ENCODE measurements around the gene PXK.

PXK gene

DNA sequence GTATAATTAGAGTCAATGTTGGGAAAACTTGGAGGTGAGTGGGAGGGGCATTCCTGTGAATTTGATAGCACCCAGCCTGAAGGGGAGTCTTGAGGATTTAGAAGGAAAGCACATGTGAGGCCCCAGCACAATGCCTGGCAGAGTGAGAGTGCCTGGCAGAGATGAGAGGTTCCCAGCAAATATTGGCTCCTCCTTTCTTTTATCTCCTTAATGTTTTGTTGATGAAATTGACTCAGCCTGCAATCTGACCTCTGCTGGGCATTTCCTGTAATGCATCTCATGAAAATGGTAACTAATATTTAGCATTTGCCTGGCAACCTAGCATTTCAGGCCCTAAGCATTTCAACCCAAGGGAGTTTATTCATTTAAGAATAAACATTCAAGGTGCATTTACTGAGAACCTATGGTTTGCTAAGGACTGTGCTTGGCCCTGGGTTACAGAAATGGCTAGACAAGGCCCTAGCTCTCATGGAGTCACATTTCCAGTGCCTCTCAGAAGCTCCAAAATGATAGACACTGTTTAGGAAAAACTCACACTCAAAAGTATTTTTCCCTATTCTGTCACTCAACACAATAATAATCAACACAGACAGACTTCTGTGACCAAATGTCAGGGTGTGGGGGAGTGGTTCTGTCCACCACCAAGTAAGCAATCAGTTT is 82.0 kb downstream of the PXK start:
- DNase-seq (ENCODE audit: low read depth): no peak
- no peak overlapping the region for H3K4me3 ChIP-seq (ENCODE audit: low read depth, low read length)
- TF ChIP-seq, protein P1, sequence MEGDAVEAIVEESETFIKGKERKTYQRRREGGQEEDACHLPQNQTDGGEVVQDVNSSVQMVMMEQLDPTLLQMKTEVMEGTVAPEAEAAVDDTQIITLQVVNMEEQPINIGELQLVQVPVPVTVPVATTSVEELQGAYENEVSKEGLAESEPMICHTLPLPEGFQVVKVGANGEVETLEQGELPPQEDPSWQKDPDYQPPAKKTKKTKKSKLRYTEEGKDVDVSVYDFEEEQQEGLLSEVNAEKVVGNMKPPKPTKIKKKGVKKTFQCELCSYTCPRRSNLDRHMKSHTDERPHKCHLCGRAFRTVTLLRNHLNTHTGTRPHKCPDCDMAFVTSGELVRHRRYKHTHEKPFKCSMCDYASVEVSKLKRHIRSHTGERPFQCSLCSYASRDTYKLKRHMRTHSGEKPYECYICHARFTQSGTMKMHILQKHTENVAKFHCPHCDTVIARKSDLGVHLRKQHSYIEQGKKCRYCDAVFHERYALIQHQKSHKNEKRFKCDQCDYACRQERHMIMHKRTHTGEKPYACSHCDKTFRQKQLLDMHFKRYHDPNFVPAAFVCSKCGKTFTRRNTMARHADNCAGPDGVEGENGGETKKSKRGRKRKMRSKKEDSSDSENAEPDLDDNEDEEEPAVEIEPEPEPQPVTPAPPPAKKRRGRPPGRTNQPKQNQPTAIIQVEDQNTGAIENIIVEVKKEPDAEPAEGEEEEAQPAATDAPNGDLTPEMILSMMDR (IDR thresholded peaks at IDR 0.05; ENCODE audit: low read depth, low read length, missing control alignments): peak; percentile 66

DNA sequence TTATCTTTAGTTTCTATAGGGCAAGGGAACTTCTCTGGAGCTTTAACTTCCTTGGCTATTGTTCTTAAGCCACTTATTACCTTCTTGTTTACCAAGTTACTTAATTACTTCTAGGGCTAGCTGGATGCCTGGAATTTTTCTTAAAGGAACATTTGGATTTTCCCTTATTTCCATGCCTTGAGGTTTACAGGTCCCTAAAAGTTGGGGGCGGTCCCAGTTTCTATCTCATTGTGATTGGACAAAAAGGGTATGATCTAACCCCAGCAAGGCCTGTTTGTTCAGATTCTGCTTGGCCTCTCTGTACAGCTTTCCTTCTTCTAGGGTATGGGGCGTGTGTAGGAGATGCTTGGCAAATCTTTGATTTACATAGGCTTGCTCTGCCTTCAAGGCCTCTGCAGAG is 83.5 kb downstream of the PXK start:
- TF ChIP-seq, protein P1 (IDR thresholded peaks at IDR 0.05; ENCODE audit: low read depth, low read length, missing control alignments): no peak
- H3K4me3 ChIP-seq (ENCODE audit: low read depth, low read length): no peak overlapping the region
- DNase-seq (ENCODE audit: low read depth): no peak

DNA sequence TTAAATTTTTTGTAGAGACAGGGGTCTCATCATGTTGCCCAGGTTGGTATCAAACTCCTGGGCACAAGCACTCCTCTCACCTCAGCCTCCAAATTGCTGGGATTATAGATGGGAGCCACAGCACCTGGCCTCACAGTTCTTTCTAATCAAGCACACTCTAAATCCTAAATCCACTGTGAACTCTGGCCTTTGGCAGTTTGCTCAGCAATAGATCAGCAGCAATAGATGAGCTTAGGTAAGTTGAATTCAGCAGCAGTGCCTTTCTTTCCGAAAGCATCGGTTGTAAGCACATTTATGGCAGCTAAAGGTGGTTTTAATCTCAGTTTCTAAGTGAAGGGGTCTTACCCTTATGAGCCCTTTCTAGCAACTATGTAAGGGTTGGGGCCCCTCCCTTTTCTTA is 84.4 kb downstream of the PXK start:
- H3K4me3 ChIP-seq (ENCODE audit: low read depth, low read length): no peak overlapping the region
- TF ChIP-seq, protein P1 (IDR thresholded peaks at IDR 0.05; ENCODE audit: low read depth, low read length, missing control alignments): no peak
- no peak for DNase-seq (ENCODE audit: low read depth)

DNA sequence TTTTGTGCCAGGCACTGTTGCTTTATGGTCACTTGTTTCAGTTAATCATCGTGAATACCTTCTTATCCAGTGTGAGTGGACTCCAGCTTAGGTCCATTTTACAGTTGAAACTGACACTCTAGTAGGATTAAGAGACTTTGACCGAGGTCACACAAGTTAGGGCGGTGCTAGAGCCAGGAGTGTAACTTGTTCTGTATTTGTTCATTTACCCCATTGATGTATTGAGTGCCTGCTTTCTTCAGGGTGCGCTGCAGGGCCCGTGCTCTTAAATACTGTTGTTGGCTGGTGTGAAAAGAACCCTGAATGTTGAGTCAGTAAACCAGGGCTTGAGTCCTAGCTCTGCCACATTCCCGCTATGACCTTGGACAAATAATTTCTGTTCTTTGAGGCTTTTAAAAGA is 85.5 kb downstream of the PXK start:
- TF ChIP-seq, protein P1 (IDR thresholded peaks at IDR 0.05; ENCODE audit: low read depth, low read length, missing control alignments): no peak
- H3K4me3 ChIP-seq (ENCODE audit: low read depth, low read length): no peak overlapping the region
- no peak for DNase-seq (ENCODE audit: low read depth)

DNA sequence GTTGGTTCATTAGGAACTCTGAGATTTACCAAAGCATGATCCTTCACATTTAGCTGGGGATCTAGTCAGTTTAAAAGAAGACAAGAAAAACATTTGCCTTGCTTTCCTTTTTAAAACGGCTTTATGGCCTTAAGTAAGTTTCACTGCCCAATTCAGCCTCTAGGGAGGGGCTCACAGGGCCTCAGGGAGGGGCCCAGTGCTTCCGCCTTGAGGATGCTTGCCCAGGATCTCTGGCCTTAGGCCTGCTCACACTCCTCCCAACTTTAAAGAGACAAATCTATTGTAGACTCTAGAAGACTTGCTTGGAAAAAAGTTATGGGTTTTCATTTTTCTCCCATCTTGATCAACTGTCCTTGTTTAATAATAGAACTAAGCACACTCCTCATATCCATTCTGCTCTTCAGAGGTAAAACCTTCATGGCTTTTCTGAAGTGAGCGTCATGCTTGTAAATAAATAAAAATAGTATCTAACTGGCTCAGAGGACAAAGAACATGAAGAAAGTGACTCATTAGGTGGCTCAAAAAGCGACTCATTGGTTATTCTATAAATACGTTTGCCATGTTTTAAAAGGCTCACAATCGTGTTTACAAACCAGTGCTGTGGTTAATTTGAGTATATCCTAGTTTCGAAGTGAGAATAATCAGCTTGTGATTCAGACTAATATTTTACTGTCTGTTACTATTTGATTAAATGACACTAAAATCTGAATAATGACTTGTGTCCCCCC is 87.3 kb downstream of the PXK start:
- peak; percentile 24 for DNase-seq (ENCODE audit: low read depth)
- TF ChIP-seq, protein P1 (IDR thresholded peaks at IDR 0.05; ENCODE audit: low read depth, low read length, missing control alignments): peak; percentile 19
- H3K4me3 ChIP-seq (ENCODE audit: low read depth, low read length): no peak overlapping the region

DNA sequence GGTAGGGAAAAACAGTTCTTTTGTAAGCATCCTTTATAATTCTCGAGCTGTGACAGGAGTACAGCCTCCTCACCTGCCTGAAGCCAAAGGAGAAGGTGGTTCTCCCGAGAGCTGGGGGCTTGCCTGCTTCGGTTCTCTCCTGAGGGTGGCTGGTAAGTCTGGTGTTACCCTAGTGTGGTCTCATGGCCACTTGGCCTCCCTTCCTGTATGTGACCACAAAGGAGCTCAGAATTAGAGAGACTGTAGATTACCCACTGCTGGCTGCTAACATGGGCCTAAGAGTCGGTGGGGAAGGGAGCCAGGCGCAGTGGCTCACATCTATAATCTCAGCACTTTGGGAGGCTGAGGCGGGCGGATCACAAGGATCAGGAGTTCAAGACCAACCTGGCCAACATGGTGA is 88.3 kb downstream of the PXK start:
- H3K4me3 ChIP-seq (ENCODE audit: low read depth, low read length): no peak overlapping the region
- TF ChIP-seq, protein P1 (IDR thresholded peaks at IDR 0.05; ENCODE audit: low read depth, low read length, missing control alignments): no peak
- DNase-seq (ENCODE audit: low read depth): no peak
